Measurements from ENCODE around the gene BIRC6. TPM values are rescaled to one million over a fixed set of nuclear protein-coding genes. Genes with fewer than 3 reads are reported as not detected.

Gene BIRC6
- total and polyA plus RNA-seq, 2 donors (not counting 1 experiment from before 2014, with no cell fraction given): 41.7 to 166 TPM

- no peak overlapping the region for H2AFZ ChIP-seq (ENCODE audit: insufficient read depth, low read depth, low read length, poor library complexity, severe bottlenecking)
- no peak overlapping the region for H3K27ac Mint-ChIP-seq
- no peak for ATAC-seq (ENCODE audit: low read depth)
- no CpG with 5 or more reads among the region's 2 CpGs for WGBS (ENCODE audit: insufficient coverage)
- no peaks in the 10 kb centered on the region for H3K9me3 Mint-ChIP-seq (ENCODE audit: insufficient read depth)
- H3K4me1 Mint-ChIP-seq: peaks cover 23% of the 10 kb centered on the region
- no peaks in the 10 kb centered on the region for H3K9me3 ChIP-seq (ENCODE audit: control extremely low read depth in 1 of 3, control insufficient read depth in 2 of 3, insufficient read depth in 1 of 3, low read length in 2 of 3)
- H3K9ac ChIP-seq (ENCODE audit: low read length): no peak overlapping the region
- intact Hi-C loops (cut with micrococcal nuclease): no loop called here
- DNase-seq: no peak
- H4K20me1 ChIP-seq (ENCODE audit: control insufficient read depth, insufficient read depth, low read length, poor library complexity, severe bottlenecking): no peaks in the 10 kb centered on the region
- H3K4me3 ChIP-seq (ENCODE audit: control extremely low read depth in 1 of 5, extremely low read depth in 1 of 5, insufficient read depth in 1 of 5, low read depth in 2 of 5, low read length in 4 of 5): no peak overlapping the region
- TF ChIP-seq EZH2 (IDR thresholded peaks at IDR 0.05; ENCODE audit: borderline replicate concordance, insufficient read depth, low read depth, low read length, poor library complexity, severe bottlenecking): no peak
- no peak for TF ChIP-seq CTCF (IDR thresholded peaks at IDR 0.05)
- POLR2A ChIA-PET: no interaction called here
- H3K27me3 Mint-ChIP-seq: no peaks in the 10 kb centered on the region
- H3K27me3 ChIP-seq (replicated peaks in 1 of 4; ENCODE audit: control extremely low read depth in 1 of 4, control insufficient read depth in 3 of 4, insufficient read depth in 4 of 4, low read length in 3 of 4): no peaks in the 10 kb centered on the region
- peaks cover 5% of the 10 kb centered on the region for H3K79me2 ChIP-seq (ENCODE audit: control insufficient read depth, insufficient read depth, low read length)
- CTCF ChIA-PET: no interaction called here
- no peak overlapping the region for H3K4me2 ChIP-seq (replicated peaks; ENCODE audit: low read depth, low read length, poor library complexity, severe bottlenecking)
- H3K4me3 Mint-ChIP-seq: no peak overlapping the region
- H3K27ac ChIP-seq (ENCODE audit: low read length in 2 of 2): no peak overlapping the region
- H3K4me1 ChIP-seq (ENCODE audit: control insufficient read depth in 2 of 2, insufficient read depth in 2 of 2, low read length in 2 of 2): peaks cover 6 to 16% of the 10 kb centered on the region in 2 donors
- peaks cover 3 to 61% of the 10 kb centered on the region in 2 experiments for H3K36me3 ChIP-seq (replicated peaks in 1 of 2; ENCODE audit: control extremely low read depth in 1 of 2, control insufficient read depth in 1 of 2, extremely low read depth in 1 of 2, insufficient read depth in 2 of 2, low read length in 1 of 2)
These were observed 146.1 kb downstream of the BIRC6 start for GRCh38 chr2:32502941-32503340.

- no peak overlapping the region for H3K9ac ChIP-seq (ENCODE audit: low read length)
- ATAC-seq (ENCODE audit: low read depth) (no peak), DNase-seq (no peak)
- peaks cover 4 to 63% of the 10 kb centered on the region in 2 experiments for H3K36me3 ChIP-seq (replicated peaks in 1 of 2; ENCODE audit: control extremely low read depth in 1 of 2, control insufficient read depth in 1 of 2, extremely low read depth in 1 of 2, insufficient read depth in 2 of 2, low read length in 1 of 2)
- H3K27ac ChIP-seq (ENCODE audit: low read length in 2 of 2): no peak overlapping the region
- H3K4me2 ChIP-seq (replicated peaks; ENCODE audit: low read depth, low read length, poor library complexity, severe bottlenecking): no peak overlapping the region
- intact Hi-C loops (cut with micrococcal nuclease): no loop called here
- no peaks in the 10 kb centered on the region for H3K27me3 ChIP-seq (replicated peaks in 1 of 4; ENCODE audit: control extremely low read depth in 1 of 4, control insufficient read depth in 3 of 4, insufficient read depth in 4 of 4, low read length in 3 of 4)
- H3K4me1 ChIP-seq (ENCODE audit: control insufficient read depth in 2 of 2, insufficient read depth in 2 of 2, low read length in 2 of 2): peaks cover 0 to 8% of the 10 kb centered on the region in 2 donors
- H3K4me3 Mint-ChIP-seq: no peak overlapping the region
- no peak for TF ChIP-seq CTCF (IDR thresholded peaks at IDR 0.05)
- TF ChIP-seq EZH2 (IDR thresholded peaks at IDR 0.05; ENCODE audit: borderline replicate concordance, insufficient read depth, low read depth, low read length, poor library complexity, severe bottlenecking): no peak
- H3K27me3 Mint-ChIP-seq: no peaks in the 10 kb centered on the region
- H3K27ac Mint-ChIP-seq: no peak overlapping the region
- H3K9me3 ChIP-seq (ENCODE audit: control extremely low read depth in 1 of 3, control insufficient read depth in 2 of 3, insufficient read depth in 1 of 3, low read length in 2 of 3): no peaks in the 10 kb centered on the region
- H3K79me2 ChIP-seq (ENCODE audit: control insufficient read depth, insufficient read depth, low read length): peaks cover 5% of the 10 kb centered on the region
- H4K20me1 ChIP-seq (ENCODE audit: control insufficient read depth, insufficient read depth, low read length, poor library complexity, severe bottlenecking): no peaks in the 10 kb centered on the region
- H3K4me1 Mint-ChIP-seq: peaks cover 9% of the 10 kb centered on the region
- CTCF ChIA-PET: no interaction called here
- POLR2A ChIA-PET: no interaction called here
- 86% methylated on average over 1 of the region's 3 CpGs for WGBS (ENCODE audit: insufficient coverage)
- H2AFZ ChIP-seq (ENCODE audit: insufficient read depth, low read depth, low read length, poor library complexity, severe bottlenecking): no peak overlapping the region
- H3K9me3 Mint-ChIP-seq (ENCODE audit: insufficient read depth): no peaks in the 10 kb centered on the region
- no peak overlapping the region for H3K4me3 ChIP-seq (ENCODE audit: control extremely low read depth in 1 of 5, extremely low read depth in 1 of 5, insufficient read depth in 1 of 5, low read depth in 2 of 5, low read length in 4 of 5)
These were observed 148.2 kb downstream of the BIRC6 start for GRCh38 chr2:32504877-32505478.
